GM18526 (cell line): ENCODE results near the gene VAPB.

ENCODE experiments used
- POLR2A ChIP-seq: IDR thresholded peaks from 3 replicates; pipeline ENCODE4 v1.6.1; 2011; ENCODE audit not compliant: insufficient read length; ENCODE audit errors: extremely low read depth

The VAPB gene

DNA sequence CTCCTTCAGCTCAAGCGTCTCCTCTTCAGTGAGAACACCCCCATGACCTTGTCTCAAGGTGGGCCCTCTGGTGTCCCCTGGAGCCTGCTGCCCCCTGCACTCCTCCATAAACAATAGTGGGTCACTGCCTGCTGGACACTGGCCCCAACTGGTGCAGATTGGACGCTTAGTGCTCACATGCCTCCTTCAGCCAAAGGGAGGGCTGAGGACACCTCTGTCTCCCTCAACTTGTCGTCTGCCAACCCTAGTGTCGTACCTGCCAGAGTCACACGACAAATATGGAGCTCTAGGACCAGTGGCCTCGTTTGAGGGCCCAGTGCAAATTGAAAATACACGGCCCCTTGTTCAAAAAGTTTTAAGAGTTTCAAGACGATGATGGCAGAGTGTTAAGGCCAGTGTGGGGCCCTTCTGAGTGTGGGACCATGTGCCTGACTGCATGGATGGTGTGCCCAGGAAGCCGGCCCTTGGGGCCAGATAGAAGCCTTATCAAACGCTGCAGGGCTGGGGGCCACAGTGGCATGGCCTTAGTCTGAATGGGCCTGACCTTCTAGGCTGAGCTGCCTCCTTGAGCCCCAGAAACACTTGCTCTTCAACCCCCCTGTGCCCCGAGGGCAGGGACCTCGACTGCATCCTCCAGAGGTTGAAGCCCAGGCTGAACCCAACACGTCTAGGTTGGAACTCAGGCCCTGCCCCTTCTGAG, 106.0 kb downstream of the VAPB start:
- TF ChIP-seq POLR2A = no peak

- no peak for TF ChIP-seq POLR2A
These were observed 106.8 kb downstream of the VAPB start for GRCh38 chr20:58495623-58496428.

GRCh38 chr20:58496429-58496769, 107.4 kb downstream of the VAPB start:
- no peak for TF ChIP-seq POLR2A

- no peak for TF ChIP-seq POLR2A
These were observed 108.1 kb downstream of the VAPB start for GRCh38 chr20:58497076-58497641.

GRCh38 chr20:58497724-58498469, 108.9 kb downstream of the VAPB start:
- TF ChIP-seq POLR2A = no peak

- no peak for TF ChIP-seq POLR2A
These were observed 109.5 kb downstream of the VAPB start for GRCh38 chr20:58498470-58499068.

- no peak for TF ChIP-seq POLR2A
These were observed 111.2 kb downstream of the VAPB start for GRCh38 chr20:58500256-58500655.
